Measurements from ENCODE around the gene GAB1.
A peak's percentile ranks its signal among the peaks of the same experiment; 100 is the strongest.

Gene GAB1

GRCh38 chr4:143359644-143360193 lies 23.0 kb downstream of the GAB1 start:
- no peak for DNase-seq

- no peak for DNase-seq
Measured at GRCh38 chr4:143360838-143361625, 24.4 kb downstream of the GAB1 start.

GRCh38 chr4:143362349-143363046 lies 25.8 kb downstream of the GAB1 start:
- DNase-seq, result no peak

- no peak for DNase-seq
Measured at GRCh38 chr4:143363332-143363731, 26.7 kb downstream of the GAB1 start.

GRCh38 chr4:143364063-143364462 lies 27.4 kb downstream of the GAB1 start:
- no peak for DNase-seq

GRCh38 chr4:143367863-143368262 lies 31.2 kb downstream of the GAB1 start:
- DNase-seq, result no peak

- no peak for DNase-seq
Measured at GRCh38 chr4:143369552-143369951, 32.9 kb downstream of the GAB1 start.

GRCh38 chr4:143372093-143372915 lies 35.6 kb downstream of the GAB1 start:
- no peak for DNase-seq

- no peak for DNase-seq
Measured at GRCh38 chr4:143374255-143374654, 37.6 kb downstream of the GAB1 start.

GRCh38 chr4:143374771-143375170 lies 38.1 kb downstream of the GAB1 start:
- no peak for DNase-seq

GRCh38 chr4:143375326-143376073 lies 38.8 kb downstream of the GAB1 start:
- peak; percentile 14 for DNase-seq

- DNase-seq, result no peak
Measured at GRCh38 chr4:143377611-143378099, 41.0 kb downstream of the GAB1 start.

GRCh38 chr4:143380629-143381028 lies 44.0 kb downstream of the GAB1 start:
- no peak for DNase-seq

GRCh38 chr4:143381189-143382118 lies 44.8 kb downstream of the GAB1 start:
- peak; percentile 84 for DNase-seq

GRCh38 chr4:143382596-143382995 lies 45.9 kb downstream of the GAB1 start:
- DNase-seq, result peak; percentile 28

- DNase-seq, result no peak
Measured at GRCh38 chr4:143383005-143383574, 46.4 kb downstream of the GAB1 start.

- DNase-seq, result no peak
Measured at GRCh38 chr4:143384381-143384994, 47.8 kb downstream of the GAB1 start.

GRCh38 chr4:143386812-143387211 lies 50.1 kb downstream of the GAB1 start:
- no peak for DNase-seq

- DNase-seq, result peak; percentile 8
Measured at GRCh38 chr4:143389579-143390195, 53.0 kb downstream of the GAB1 start.

GRCh38 chr4:143390764-143391163 lies 54.1 kb downstream of the GAB1 start:
- DNase-seq, result no peak

Measured in kidney glomerular epithelial cell (primary cell).